ENCODE results near the gene TNFRSF1B. TPM values are rescaled to one million over a fixed set of nuclear protein-coding genes. Genes with fewer than 3 reads are reported as not detected.
A peak's percentile ranks its signal among the peaks of the same experiment; 100 is the strongest.

The TNFRSF1B gene
- total RNA-seq, 4 donors from 2014 or later = 27.4 to 62.1 (median 43.5) TPM

DNA sequence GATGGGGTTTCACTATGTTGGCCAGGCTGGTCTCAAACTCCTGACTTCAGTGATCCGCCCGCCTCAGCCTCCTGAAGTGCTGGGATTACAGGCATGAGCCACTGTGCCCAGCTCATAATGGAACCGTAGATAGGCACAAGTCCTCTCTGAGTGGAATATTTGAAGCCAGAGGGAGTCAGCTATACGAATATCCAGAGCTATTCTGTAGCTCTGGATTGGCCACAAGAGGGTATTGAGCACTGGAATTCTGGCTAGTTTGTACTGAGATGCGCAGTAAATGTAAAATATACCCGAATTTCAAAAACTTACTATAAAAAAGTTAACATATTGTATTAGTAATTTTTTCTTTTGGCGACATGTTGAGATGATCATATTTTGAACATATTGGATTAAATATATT, 62.2 kb downstream of the TNFRSF1B start:
- H3K4me1 ChIP-seq = peaks cover 0 to 36% (median 12%) of the 10 kb centered on the region in 4 donors
- WGBS, 2 donors = 78 to 84% methylated on average over 7 of the region's 7 CpGs
- TF ChIP-seq EP300 (IDR thresholded peaks at IDR 0.05) = no peak
- no peak for TF ChIP-seq POLR2A (IDR thresholded peaks at IDR 0.05)
- TF ChIP-seq, protein P1, sequence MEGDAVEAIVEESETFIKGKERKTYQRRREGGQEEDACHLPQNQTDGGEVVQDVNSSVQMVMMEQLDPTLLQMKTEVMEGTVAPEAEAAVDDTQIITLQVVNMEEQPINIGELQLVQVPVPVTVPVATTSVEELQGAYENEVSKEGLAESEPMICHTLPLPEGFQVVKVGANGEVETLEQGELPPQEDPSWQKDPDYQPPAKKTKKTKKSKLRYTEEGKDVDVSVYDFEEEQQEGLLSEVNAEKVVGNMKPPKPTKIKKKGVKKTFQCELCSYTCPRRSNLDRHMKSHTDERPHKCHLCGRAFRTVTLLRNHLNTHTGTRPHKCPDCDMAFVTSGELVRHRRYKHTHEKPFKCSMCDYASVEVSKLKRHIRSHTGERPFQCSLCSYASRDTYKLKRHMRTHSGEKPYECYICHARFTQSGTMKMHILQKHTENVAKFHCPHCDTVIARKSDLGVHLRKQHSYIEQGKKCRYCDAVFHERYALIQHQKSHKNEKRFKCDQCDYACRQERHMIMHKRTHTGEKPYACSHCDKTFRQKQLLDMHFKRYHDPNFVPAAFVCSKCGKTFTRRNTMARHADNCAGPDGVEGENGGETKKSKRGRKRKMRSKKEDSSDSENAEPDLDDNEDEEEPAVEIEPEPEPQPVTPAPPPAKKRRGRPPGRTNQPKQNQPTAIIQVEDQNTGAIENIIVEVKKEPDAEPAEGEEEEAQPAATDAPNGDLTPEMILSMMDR (IDR thresholded peaks at IDR 0.05) = no peak
- H3K4me3 ChIP-seq = no peak overlapping the region
- H3K9me3 ChIP-seq = no peaks in the 10 kb centered on the region
- no peaks in the 10 kb centered on the region for H3K27me3 ChIP-seq
- H3K27ac ChIP-seq = no peak overlapping the region
- DNase-seq (ENCODE audit: low spot score in 2 of 2) = no peak
- no peaks in the 10 kb centered on the region for H3K36me3 ChIP-seq

DNA sequence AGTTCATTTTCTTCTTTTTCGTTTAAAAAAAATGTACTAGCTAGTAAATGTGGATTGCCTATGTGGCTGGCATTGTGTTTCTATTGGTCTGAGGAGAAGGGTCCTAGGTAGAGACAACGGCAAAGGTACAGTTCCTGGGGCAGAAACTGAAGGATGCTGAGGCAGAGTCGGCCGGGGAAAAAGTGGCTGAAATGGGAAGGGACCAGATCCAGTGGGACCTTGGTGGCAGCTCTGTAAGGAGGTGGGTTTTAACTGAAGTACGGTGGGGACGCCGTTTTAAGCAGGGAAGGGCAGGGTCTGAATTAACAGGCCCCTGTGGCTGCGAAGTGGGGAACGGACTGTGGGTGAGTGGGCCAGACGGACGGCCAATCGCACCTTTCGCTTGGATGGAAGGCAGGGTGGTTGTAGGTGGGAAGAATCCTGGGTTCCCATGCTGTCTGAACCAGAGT, 62.6 kb downstream of the TNFRSF1B start:
- Histone ChIP-seq H3K4me3 (peak overlapping the region in 2 of 4 donors; percentile 89 to 97), H3K27ac (peak overlapping the region in 1 of 4 donors; percentile 90), H3K4me1 (peaks cover 0 to 36% (median 12%) of the 10 kb centered on the region in 4 donors), H3K9me3 (no peaks in the 10 kb centered on the region), H3K27me3 (no peaks in the 10 kb centered on the region), H3K36me3 (no peaks in the 10 kb centered on the region)
- 55 to 64% methylated on average over 13 of the region's 13 CpGs for WGBS, 2 donors
- DNase-seq (ENCODE audit: low spot score in 2 of 2) = no peak
- no peak for TF ChIP-seq EP300 (IDR thresholded peaks at IDR 0.05)

DNA sequence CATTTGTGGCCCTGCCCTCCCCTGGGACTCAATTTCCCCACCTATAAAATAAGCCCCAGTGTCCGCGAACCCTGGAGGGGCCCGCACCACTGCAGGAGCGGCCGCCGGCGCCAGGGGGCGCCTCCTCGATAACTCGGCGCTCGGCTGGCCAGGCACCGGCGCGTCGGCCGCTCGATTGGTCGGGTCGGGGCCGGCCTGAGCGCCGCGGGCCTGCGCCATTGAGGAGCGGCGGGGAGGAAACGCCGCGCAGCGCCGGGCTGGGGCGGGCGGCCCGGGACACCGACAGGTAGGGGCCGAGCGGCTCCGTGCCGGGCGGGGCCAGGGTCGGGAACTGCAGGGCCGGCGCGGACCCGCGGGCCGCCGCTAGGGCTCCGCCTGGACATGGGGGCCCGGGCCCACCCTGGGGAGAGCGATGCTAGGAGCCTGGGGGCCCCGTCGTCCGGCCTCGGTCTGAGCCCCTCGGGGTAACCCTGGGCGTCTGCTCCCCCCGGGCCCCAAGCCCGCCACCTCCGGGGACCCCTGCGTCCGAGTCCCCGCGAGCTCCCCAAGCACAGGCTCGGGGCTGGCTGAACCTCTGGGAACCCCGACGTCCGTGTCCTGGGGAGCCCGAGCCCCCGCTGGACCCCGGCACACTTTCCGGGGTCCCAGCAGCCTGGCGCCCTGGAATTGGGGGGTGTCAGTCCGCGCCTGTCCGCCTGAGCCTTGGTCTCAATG, 63.2 kb downstream of the TNFRSF1B start, which contains the start of gene VPS13D:
Gene VPS13D, plus strand, starts transcription at position 196 of the 714 bp plus-strand sequence. CDS start 4,237 bp downstream, outside the sequence.
- WGBS, 2 donors = 1% methylated on average over 38 to 42 of the region's 77 CpGs
- Histone ChIP-seq H3K4me3 (peak within 1 kb of the TSS; percentile 73 to 99 (median 93)), H3K27me3 (no peaks in the 10 kb centered on the region), H3K27ac (peak within 1 kb of the TSS; percentile 39 to 94 (median 88)), H3K36me3 (peaks cover 0 to 6% (median 0%) of the 10 kb centered on the region in 3 donors), H3K9me3 (no peaks in the 10 kb centered on the region), H3K4me1 (peaks cover 0 to 36% (median 12%) of the 10 kb centered on the region in 4 donors)
- DNase-seq (ENCODE audit: low spot score in 2 of 2) = peak; percentile 70 to 73
- TF ChIP-seq POLR2A (IDR thresholded peaks at IDR 0.05) = peak in 1 of 2 donors; percentile 54
- TF ChIP-seq, protein P1 (IDR thresholded peaks at IDR 0.05) = peak; percentile 97 to 99 (median 98)
- peak in 1 of 2 donors; percentile 21 for TF ChIP-seq EP300 (IDR thresholded peaks at IDR 0.05)

DNA sequence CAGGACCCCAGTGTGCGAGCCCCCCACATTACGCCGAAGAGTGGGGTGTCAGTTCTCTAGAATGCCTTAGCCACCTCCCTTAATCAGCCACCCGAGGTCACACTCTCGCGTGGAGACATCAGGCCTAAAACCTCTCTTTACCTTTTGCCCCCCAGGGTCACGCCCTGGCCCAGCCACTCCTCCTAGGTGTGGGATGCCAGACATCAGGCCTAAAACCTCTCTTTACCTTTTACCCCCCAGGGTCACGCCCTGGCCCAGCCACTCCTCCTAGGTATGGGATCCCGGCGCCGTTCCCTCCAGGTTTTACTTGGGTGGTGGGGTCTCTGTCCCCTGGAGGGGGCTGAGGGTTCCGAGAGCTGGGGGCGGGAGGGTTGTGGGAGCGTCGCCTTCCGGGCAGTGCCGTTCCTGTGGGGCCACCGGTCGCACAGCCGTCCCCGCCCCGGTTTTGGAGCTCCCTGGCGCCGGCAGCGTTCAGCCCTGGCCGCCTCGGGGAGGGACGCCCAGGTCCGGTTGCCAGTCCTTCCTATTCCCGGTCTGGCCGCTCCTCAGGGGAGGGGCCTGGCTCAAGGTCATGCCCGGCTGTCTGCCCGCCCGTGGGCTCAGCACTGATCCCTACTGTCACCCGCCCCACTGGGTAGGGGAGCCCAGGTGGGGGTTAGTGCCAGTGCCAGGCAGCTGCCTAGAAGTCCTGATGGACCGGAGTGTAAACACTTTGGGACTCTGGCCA, 63.9 kb downstream of the TNFRSF1B start:
- peaks cover 0 to 41% (median 12%) of the 10 kb centered on the region in 4 donors for H3K4me1 ChIP-seq
- H3K4me3 ChIP-seq = peak overlapping the region; percentile 73 to 99 (median 93)
- peaks cover 0 to 13% (median 0%) of the 10 kb centered on the region in 3 donors for H3K36me3 ChIP-seq
- no peaks in the 10 kb centered on the region for H3K9me3 ChIP-seq
- 1% methylated on average over 23 to 26 of the region's 36 CpGs for WGBS, 2 donors
- no peaks in the 10 kb centered on the region for H3K27me3 ChIP-seq
- DNase-seq (ENCODE audit: low spot score in 2 of 2) = no peak
- TF ChIP-seq EP300 (IDR thresholded peaks at IDR 0.05) (no peak), POLR2A (IDR thresholded peaks at IDR 0.05) (no peak)
- TF ChIP-seq, protein P1 (IDR thresholded peaks at IDR 0.05) = no peak
- peak overlapping the region; percentile 39 to 94 (median 88) for H3K27ac ChIP-seq

DNA sequence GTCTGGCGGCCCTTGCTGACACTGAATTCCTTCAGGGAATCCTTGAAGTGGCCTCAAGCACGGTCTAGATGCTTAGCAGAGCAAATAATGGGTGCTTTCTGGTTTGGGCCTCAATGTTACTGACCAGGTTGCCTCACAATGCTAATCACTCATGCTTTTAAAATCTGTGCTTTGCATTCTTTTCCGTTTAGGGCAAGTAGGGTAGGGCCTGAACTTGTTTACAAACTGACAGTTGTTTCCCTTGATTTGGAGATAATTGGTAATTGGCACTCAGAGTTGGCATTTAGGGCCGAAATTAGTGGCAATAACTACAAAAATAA, 64.4 kb downstream of the TNFRSF1B start:
- H3K4me3 ChIP-seq = peak overlapping the region; percentile 73 to 99 (median 93)
- peaks cover 0 to 18% (median 0%) of the 10 kb centered on the region in 3 donors for H3K36me3 ChIP-seq
- no peak for TF ChIP-seq POLR2A (IDR thresholded peaks at IDR 0.05)
- TF ChIP-seq EP300 (IDR thresholded peaks at IDR 0.05) = no peak
- TF ChIP-seq, protein P1 (IDR thresholded peaks at IDR 0.05) = no peak
- H3K9me3 ChIP-seq = no peaks in the 10 kb centered on the region
- DNase-seq (ENCODE audit: low spot score in 2 of 2) = no peak
- no peaks in the 10 kb centered on the region for H3K27me3 ChIP-seq
- 13 to 22% methylated on average over 3 of the region's 4 CpGs for WGBS, 2 donors
- peak overlapping the region in 3 of 4 donors; percentile 85 to 94 (median 90) for H3K27ac ChIP-seq
- H3K4me1 ChIP-seq = peaks cover 0 to 43% (median 12%) of the 10 kb centered on the region in 4 donors

Measured in tibial nerve (tissue), 4 donors.